ENCODE results near the gene DOLPP1.
A peak's percentile ranks its signal among the peaks of the same experiment; 100 is the strongest.

GRCh38 chr9:129102791-129103594 lies 22.1 kb downstream of the DOLPP1 start:
- TF ChIP-seq, protein P1, sequence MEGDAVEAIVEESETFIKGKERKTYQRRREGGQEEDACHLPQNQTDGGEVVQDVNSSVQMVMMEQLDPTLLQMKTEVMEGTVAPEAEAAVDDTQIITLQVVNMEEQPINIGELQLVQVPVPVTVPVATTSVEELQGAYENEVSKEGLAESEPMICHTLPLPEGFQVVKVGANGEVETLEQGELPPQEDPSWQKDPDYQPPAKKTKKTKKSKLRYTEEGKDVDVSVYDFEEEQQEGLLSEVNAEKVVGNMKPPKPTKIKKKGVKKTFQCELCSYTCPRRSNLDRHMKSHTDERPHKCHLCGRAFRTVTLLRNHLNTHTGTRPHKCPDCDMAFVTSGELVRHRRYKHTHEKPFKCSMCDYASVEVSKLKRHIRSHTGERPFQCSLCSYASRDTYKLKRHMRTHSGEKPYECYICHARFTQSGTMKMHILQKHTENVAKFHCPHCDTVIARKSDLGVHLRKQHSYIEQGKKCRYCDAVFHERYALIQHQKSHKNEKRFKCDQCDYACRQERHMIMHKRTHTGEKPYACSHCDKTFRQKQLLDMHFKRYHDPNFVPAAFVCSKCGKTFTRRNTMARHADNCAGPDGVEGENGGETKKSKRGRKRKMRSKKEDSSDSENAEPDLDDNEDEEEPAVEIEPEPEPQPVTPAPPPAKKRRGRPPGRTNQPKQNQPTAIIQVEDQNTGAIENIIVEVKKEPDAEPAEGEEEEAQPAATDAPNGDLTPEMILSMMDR (IDR thresholded peaks at IDR 0.05 in 8 of 11, conservative IDR thresholded peaks at IDR 0.05 in 3 of 11) = peak in 7 of 11 experiments; percentile 23 to 59 (median 33)
- TF ChIP-seq POLR2AphosphoS5 (IDR thresholded peaks at IDR 0.05) (no peak), POLR2A (IDR thresholded peaks at IDR 0.05) (no peak)
